Measurements from ENCODE around the gene KBTBD6.
"Not testable (repeated sequence)": the region's sequence is repeated elsewhere in the genome, so short reads cannot be mapped to it uniquely, and the experiment has no call there.

Gene KBTBD6

DNA sequence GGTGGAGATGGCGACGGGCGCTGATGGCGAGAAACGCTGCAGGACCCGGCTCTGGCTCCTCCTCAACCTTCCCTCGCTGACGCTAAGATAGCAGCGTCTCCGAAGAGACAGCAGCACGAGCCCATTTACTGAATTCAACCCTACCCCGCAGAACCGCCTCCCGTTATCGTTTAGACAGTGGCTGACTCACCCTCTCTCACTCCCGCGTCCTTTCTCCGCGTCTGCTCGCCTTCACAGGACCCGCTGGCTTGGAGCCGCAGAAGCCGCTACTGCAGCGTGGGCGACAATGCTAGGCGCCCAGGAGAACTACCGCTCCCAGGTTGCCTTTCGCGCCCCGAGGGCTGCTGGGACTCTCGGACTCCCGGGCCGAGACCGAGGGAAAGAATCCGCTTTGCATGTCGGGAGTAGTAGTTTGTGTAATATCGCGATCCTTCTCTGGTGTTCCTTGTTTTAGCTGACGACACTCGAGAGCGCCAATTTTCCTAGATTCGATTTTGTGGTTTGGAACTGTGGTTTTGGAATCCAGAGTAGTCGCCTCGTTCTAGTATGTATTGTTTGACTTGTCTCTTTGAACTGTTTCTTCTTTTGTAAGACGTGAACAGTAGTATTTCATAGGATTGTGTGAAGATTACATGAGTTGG is at the start of gene KBTBD6:
KBTBD6 (minus strand) TSS at position 291 of the 641 bp plus-strand sequence. CDS start 291 bp downstream, outside the sequence.
- DNase-seq (ENCODE audit: low spot score): peak; percentile 91

GRCh38 chr13:41182231-41182630 is 49.6 kb upstream of the KBTBD6 start:
- no peak for DNase-seq (ENCODE audit: low spot score)

GRCh38 chr13:41179593-41180250 is 47.1 kb upstream of the KBTBD6 start:
- DNase-seq (ENCODE audit: low spot score): no peak

- DNase-seq (ENCODE audit: low spot score): no peak
These were observed 45.4 kb upstream of the KBTBD6 start for GRCh38 chr13:41178040-41178439.

DNA sequence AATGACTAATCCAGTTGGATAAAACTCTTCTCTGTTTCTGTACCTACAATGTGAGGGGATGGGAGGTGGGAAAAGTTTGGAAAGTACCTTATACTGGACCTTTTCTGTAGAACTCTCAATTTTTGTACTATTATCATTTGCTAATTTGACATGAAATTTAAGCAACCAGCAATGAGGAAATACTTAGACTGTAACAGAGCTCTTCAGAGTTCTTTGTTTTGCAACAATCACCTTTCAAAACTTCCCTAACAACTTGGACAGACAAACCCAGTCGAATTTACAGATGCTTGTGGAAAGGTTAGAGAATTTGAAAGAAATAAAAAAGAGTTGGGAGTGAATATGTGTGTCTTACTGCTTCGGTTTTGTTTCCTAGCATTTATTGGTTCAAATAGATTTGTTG is 45.0 kb upstream of the KBTBD6 start:
- no peak for DNase-seq (ENCODE audit: low spot score)

GRCh38 chr13:41175576-41175975 is 43.0 kb upstream of the KBTBD6 start:
- DNase-seq (ENCODE audit: low spot score): not testable (repeated sequence)

DNA sequence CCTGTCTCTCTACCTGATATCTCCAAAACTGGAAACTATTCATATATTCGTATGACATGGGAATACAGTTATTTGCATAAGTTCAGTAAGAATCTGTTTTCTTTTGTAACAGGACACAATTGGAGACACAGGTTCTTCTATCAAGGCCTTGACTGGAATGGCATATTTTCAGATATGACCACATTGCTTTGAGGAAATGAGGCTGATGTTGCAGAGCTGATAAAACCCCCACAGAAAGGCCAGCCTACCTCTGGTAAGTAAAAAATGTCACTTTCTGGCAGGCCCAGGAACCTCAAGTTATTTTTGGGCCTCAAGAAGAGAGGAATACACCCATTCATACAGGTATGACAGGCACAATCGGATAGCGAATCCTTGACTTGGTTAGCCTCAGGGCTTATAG is 29.5 kb upstream of the KBTBD6 start:
- no peak for DNase-seq (ENCODE audit: low spot score)

DNA sequence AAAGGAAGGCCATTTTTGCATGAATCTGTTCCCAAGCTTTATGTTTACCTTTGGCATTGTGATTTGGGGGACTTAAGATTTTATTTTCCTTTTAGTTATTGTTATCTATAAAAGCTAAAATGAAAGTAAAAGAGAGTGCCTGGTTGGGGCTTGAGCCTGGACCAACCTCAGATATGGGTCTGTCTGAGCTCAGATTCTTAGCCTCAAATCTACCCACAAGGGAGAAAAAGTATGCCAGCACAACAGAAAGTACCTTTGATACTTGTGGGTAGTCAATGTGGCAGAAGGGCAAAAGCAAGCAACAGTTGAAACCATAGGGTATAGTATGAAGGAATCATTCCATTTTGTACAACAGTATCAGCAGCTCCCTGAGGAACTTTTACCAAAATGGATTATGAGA is 26.6 kb upstream of the KBTBD6 start:
- no peak for DNase-seq (ENCODE audit: low spot score)

DNA sequence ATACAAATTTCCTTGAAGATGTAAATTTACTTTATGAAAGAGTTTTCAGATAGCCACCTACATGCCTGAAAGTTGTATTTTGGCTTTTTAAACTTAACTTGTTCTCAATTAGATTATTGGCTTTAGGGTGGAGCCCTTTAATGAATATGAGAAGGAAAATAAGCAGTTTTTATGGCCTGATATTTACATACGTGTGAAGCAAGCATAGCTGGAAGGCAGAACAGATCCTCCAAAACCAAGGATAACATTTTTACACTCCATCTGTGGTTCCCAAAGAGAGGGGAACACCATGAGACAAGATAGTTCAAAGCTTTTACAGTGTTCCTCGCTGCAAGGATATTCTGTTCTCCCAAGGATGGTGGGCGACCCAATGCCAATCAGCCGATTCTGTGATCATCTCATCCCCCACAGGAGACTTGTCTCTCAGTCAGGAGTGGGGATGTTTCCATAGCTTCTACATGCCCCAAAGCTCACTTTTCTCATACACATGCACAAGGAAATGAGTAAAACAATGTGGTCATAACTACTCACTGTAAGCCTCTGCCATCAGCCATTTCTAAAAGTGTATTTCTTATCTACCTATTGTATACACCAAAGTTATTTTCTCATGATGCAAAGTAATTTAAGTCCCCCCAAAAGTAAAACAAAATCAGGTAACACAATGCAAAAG is 24.6 kb upstream of the KBTBD6 start:
- no peak for DNase-seq (ENCODE audit: low spot score)

DNA sequence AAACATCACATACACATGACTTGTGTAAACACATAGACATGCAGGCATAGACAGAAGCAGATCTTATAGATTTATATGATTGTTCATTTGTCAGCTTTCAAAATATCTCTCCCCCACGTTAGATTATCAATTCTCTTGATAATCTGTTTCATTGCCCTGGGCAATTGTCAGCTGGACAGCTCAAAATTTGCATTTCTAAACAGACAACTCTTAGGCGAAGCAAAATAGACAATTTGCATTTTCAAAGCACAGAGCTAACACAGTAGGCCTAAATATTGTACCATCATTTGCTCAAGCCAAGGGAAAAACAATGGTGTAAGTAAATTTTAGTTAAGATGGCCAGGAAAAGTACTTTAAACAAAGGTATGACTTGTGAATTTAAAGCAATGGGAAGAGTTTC is 24.0 kb upstream of the KBTBD6 start:
- DNase-seq (ENCODE audit: low spot score): no peak

DNA sequence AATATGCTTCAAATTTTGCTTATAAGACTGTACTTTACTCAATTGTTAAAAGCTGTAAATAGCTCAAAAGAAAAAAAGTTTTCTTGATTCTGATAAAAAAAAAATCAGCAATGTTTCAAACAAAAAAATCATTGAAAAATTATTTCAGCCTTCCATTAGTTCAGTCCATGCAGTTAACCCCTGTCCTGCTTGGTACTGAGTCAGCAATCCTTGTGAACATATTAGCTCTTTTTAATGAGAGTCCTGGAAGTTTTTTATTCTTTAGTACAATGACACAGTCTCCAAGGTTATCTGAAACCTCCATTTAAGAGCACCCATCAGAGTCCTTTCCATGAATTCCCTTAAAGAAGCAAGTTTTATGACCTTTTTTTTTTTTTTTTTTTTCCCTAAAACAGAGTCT is 21.4 kb upstream of the KBTBD6 start:
- no peak for DNase-seq (ENCODE audit: low spot score)

GRCh38 chr13:41152005-41152404 is 19.4 kb upstream of the KBTBD6 start:
- DNase-seq (ENCODE audit: low spot score): no peak

GRCh38 chr13:41150058-41150457 is 17.5 kb upstream of the KBTBD6 start:
- DNase-seq (ENCODE audit: low spot score): no peak

DNA sequence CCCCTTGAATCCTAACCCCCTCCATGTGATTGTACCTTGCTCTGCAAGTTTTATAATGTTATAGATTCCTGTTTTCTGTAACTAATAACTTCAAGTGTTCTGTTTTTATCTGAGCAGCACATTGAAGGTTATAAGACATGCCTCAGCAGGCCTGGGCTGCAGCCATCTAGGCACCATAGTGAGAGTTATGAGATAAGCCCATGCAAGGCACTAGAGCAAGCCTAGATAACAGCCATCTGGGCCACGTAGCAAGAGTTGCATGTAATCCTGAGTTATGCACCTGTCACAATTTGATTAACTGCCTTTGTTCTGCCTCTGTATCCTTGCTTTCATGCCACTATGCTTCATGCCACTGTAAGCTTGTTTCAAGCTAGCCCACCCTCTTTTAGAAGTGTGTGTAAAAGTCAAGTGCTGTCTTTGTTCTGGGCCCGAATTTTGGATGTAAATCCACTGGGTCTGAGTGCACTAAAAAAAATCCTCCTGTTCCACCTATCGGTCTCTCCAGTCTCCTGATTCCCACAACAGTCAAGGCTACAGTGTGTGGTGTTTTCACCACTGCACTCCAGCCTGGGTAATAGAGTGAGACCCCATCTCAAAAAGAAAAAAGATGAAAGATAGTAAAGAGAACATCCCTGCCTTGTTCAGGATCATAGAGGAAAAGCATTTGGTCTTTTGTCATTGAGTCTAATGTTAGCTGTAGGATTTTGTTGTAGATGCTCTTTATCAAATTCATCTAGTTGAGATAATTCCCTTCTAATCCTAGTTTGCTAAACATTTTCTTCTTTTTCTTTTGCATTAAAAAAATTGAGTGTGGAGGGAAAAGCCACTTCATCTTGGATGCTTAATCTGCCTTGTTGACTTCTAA is 16.0 kb upstream of the KBTBD6 start:
- no peak for DNase-seq (ENCODE audit: low spot score)

DNA sequence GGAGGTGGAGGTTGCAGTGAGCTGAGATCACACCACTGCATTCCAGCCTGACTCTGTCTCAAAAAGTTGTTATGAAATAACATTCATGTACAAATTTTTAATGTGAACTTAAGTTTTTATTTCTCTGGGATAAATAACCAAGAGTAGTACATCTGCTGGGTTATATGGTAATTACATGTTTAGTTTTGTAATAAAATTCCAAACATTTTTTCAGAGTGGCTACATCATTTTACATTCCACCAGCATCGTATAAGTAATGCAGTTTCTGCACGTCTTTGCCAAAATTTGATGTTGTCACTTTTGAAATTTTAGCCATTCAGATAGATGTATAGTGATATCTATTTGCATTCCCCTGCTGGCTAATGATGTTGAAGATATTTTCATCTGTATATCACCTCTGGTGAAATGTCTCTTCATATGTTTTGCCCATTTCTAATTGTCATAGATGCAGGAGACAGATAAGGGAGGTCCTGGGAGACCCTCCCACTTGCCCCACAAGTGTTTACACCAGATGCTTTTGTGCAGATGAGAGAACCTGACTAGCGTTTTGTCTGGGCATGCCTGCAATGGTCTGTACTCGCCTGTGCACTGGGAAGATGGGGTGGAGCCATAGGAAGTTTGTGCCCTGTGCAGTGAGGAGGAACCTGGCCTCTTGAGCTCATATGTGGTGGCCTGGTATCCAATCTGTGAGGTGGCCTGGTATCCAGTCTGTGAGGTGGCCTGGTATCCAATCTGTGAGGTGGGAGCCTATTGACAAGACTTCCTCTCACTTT is 12.7 kb upstream of the KBTBD6 start:
- no peak for DNase-seq (ENCODE audit: low spot score)

DNA sequence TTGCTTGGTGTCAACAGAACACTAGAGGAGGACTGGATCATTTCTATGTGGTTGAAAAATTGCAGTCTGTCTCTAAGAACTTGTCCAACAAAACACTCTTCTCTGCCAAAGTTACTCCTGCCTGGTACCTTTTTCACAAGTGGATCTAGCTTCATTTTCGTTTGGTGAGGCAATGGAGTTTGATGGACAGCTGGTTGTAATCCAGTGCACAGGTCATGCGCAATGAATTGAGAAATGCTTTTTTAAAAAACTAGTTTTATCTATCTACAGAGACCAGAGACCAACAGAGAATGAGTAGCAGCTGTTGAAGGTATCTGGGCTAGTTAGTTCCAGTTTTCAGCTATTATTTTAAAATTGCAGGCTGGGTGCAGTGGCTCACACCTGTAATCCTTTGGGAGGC is 12.0 kb upstream of the KBTBD6 start:
- DNase-seq (ENCODE audit: low spot score): no peak

DNA sequence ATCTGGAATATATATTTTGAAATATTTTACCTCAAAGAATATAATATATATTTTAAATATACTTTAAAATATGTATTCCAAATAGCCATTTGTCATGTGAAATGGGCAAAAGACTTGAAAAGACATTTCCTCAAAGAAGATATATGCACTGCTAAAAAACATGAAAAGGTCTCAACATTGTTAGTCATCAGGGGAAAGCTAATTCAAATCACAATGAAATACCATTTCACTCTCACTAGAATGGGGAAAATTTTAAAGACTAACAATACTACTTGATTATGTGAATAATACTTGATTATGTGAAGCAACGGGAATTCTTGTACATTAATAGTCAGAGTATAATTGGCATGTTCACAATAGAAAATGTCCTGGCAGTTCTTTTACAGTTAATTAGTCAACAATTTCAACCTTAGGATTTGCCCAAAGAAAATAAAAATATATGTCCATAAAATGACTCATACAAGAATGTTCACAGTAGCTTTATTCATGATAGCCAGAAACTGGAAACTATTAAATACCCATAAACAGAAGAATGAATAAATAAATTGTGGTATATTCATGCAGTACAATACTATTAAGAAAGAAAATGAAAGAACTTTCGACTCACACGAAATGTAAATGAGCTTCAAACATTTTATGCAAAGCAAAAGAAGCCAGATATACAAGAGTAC is 6.8 kb upstream of the KBTBD6 start:
- DNase-seq (ENCODE audit: low spot score): no peak

- no peak for DNase-seq (ENCODE audit: low spot score)
These were observed 5.3 kb upstream of the KBTBD6 start for GRCh38 chr13:41137951-41138350.

DNA sequence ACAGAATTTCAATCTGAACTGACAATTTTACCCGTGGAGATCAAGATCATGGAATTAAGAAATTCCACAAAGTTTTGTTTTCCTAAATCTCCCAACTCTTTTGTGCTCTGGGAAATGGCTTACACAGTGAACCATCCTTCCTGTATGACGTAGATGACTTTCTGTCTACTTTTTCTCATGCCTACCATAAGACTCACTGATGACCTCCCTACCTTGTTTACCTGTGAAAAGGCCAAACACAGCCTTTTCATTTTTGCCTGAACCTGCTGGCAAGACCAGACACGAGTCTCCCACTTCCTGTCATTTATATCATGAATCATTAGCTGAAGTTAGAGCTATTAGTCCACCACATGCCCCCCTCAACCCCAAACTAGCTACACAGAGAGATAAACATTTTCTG is 4.6 kb upstream of the KBTBD6 start:
- DNase-seq (ENCODE audit: low spot score): no peak

DNA sequence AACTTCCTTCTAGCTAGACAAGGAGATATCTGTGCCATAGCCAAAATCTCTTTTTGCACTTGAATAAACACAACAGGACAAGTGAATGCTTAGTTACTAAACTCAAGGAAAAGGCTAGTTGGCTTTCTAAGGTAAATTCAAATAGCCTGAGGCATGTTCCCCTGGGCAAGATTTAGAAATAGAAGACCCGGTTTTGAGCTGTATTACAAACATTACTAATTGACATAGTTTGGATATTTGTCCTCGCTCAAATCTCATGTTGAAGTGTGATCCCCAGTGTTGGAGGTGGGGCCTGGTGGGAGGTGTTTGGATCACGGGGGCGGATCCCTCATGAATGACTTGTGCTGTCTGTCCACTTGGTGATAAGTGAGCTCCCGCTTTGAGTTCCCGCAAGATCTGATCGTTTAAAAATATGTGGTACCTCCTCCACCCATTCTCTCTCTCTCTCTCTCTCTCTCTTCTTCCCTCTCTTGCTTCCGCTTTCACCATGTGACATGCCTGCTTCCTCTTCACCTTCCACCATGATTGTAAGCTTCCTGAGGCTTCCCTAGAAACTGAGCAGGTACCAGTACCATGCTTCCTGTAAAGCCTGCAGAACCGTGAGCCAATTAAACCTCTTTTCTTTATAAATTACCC is 3.9 kb upstream of the KBTBD6 start:
- no peak for DNase-seq (ENCODE audit: low spot score)

- DNase-seq (ENCODE audit: low spot score): no peak
These were observed 1.3 kb upstream of the KBTBD6 start for GRCh38 chr13:41133951-41134350.

Measured in D341Med (cell line).